ENCODE data around the gene RAB6A.
"Not testable (repeated sequence)": the region's sequence is repeated elsewhere in the genome, so short reads cannot be mapped to it uniquely, and the experiment has no call there.

RAB6A gene

DNA sequence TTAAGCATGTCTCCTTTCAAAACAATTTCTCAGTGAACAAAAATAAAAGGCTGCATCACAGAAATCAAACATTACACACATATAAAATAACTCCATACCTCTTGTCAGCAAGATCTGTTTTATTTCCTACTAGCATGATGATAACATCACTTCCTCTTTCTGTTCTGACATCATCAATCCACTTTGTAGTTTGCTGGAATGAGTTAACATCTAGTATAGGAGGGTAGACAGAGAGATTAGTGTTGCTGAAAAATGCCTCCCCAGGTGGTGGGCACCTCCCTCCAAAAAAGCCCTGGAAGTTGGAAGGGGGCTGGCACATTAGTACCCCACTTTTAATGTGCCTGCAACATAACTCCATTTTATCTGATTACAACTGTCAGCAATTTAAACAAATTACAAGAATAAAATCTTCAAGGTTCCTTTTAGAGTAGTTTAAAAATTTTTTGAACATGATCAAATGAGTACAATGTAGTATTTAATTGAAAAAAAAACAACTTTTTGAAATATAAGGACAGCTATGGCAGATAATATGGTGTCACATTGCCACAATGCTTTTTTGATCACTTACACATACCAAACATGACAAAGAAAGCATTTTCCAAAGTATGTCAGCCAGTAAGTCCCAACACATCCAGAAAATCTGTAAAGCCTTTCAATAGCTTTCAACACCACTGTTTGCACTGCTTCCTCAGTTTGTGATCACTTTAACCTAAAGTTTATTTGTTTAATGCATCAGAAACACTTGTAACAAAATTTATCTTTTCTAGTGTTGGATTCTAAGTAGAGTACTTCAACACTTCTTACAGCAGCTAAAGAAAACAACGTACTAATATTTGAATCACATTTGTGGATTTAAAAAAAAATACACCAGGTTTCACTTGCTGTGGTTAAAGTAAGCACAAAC is 44.5 kb downstream of the RAB6A start:
- peak; percentile 3 to 74 (median 36) for DNase-seq

GRCh38 chr11:73715541-73715940 is 45.3 kb downstream of the RAB6A start:
- DNase-seq: no peak

- no peak for DNase-seq
These were observed 49.9 kb downstream of the RAB6A start for GRCh38 chr11:73710964-73711363.

DNA sequence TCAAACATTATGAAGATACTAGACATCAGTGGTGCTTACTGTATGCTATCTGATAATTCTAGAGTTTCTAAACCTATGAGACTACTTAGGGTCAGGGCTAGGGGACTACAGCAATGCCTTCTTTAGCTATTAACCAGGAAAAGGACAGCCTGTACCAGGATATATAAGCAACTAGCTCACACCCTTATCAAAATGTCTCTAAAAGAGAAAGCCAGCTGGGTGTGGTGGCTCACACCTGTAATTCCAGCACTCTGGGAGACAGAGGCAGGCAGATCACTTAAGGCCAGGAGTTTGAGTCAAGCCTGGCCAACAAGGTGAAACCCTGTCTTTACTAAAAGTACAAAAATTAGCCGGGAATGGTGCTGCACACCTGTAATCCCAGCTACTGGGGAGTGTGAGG is 55.8 kb downstream of the RAB6A start:
- DNase-seq: no peak

GRCh38 chr11:73693899-73694525 is 66.9 kb downstream of the RAB6A start:
- no peak for DNase-seq

DNA sequence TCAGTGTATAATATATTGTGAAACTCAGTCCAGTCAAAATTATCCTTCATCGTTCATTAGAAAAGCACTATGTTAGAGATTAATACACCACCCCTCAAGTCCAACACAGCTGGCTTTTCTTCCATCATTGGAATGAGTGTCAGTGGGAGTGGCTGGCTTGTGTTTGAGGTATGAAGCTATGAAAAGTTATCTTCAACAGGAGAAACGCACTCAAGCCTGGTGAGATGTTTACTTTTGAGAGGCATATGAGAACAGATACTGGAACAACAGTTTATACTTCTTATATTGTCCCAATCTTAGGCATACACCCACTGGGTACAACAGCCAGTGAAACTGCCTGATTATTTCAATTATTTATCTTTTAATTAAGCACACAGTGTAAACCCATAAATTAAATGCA is 80.2 kb downstream of the RAB6A start:
- DNase-seq: no peak

DNA sequence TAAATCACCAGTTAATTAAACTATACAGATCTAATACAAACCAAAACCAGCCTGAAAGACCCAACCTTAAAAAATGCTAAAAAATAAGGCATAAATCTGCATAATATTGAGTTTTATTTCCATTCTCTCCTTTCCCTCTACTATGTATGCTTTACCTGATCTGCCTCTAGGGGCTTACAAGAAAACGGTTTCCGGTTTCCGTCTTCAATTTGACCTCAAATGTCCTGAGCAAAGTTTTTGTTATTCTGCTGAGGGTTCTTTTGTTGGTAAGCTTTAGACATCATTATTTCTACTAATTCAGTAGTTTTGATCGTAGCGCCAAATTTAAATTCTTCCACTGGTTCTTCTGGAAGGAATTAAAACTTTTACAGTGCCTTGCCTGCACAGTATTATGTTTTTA is 84.3 kb downstream of the RAB6A start:
- not testable (repeated sequence) for DNase-seq

- DNase-seq: no peak
These were observed 89.2 kb downstream of the RAB6A start for GRCh38 chr11:73671701-73672100.

GRCh38 chr11:73670808-73671207 is 90.1 kb downstream of the RAB6A start:
- DNase-seq: no peak

DNA sequence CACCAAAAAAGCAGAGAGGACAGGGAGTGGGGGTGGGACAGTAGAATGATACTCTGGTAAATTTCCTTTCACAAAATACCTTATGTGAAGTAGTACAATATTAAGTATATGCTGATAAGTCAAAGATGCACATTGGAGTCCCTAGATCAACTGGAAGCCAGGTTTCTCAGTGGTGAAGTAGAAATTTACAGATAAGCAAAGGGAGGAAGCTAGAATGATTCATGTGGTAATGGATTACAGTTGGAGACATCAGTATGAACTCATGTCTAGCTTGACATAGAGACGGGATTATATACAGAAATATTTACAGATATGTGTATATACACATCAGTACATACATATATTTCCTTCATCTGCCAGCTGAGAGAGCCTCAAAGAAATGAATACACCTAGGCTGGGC is 93.0 kb downstream of the RAB6A start:
- DNase-seq: no peak

GRCh38 chr11:73664877-73665276 is 96.0 kb downstream of the RAB6A start:
- DNase-seq: no peak

- peak in 1 of 4 experiments; percentile 43 for DNase-seq
These were observed 97.0 kb downstream of the RAB6A start for GRCh38 chr11:73663604-73664495.

GRCh38 chr11:73662445-73663157 is 98.3 kb downstream of the RAB6A start:
- DNase-seq: no peak

DNA sequence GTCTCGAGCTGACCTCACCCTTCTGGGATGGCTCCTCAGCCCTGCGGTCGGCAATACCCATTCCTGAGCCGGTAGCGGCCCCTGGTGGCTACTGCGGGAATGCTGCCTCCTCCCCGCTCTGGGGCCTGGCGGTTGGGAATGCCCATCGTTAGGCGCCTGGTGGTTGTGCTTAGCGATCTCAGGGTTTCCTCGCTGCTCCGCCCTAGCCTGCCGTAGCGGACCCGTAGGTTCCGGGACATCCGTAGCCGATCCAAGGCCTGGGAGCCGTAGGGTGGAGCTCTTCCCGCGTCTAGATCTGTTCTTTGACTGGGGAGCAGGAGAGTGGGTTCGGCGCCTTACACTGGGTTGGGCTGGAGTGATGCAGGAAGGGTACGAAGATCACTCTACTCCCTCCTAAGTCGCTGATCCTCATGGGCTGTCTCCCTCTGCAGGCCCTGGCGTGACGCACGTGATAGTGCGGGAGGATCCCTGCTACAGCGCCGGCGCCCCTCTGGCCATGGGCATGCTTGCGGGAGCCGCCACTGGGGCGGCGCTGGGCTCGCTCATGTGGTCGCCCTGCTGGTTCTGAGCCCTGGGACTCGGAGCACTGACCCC is 99.7 kb downstream of the RAB6A start:
- peak; percentile 89 to 96 (median 94) for DNase-seq

GRCh38 chr11:73660497-73661034 is 100.3 kb downstream of the RAB6A start:
- no peak for DNase-seq

- DNase-seq: no peak
These were observed 100.9 kb downstream of the RAB6A start for GRCh38 chr11:73659961-73660360.

GRCh38 chr11:73656985-73657384 is 103.9 kb downstream of the RAB6A start:
- DNase-seq: no peak

- no peak for DNase-seq
These were observed 105.2 kb downstream of the RAB6A start for GRCh38 chr11:73655686-73656085.

- DNase-seq: no peak
These were observed 106.3 kb downstream of the RAB6A start for GRCh38 chr11:73654482-73655021.

- no peak for DNase-seq
These were observed 106.9 kb downstream of the RAB6A start for GRCh38 chr11:73653996-73654395.

GRCh38 chr11:73652856-73653559 is 107.9 kb downstream of the RAB6A start:
- no peak for DNase-seq
